Motor neuron (in vitro differentiated cells): ENCODE data around the gene HIPK4. TPM values are rescaled to one million over a fixed set of nuclear protein-coding genes. Genes with fewer than 3 reads are reported as not detected.
"Not testable (repeated sequence)": the region's sequence is repeated elsewhere in the genome, so short reads cannot be mapped to it uniquely, and the experiment has no call there.

ENCODE experiments used
- ATAC-seq, 8 experiments: fragments of 200-7000 bp; cut with Tn5 transposase; replicated peaks in 6 of 8; 2 replicates each; pipeline ENCODE4 v1.8.0; 2021; ENCODE audit warnings: mild to moderate bottlenecking in 8 of 8, moderate library complexity in 8 of 8
- H3K27ac ChIP-seq, 2 donors: fragments of 250-450 bp; sonication (Bioruptor Pico); 2 replicates each; pipeline ENCODE4 v1.9.0; 2021; ENCODE audit warnings: antibody characterized with exemption in 2 of 2, mild to moderate bottlenecking in 2 of 2, moderate library complexity in 1 of 2
- H3K4me1 ChIP-seq, 2 donors: fragments of 250-450 bp; sonication (Bioruptor Pico); replicated peaks in 1 of 2; 2 replicates each; pipeline ENCODE4 v1.6.1; 2021; ENCODE audit warnings: antibody characterized with exemption in 2 of 2, mild to moderate bottlenecking in 2 of 2, moderate library complexity in 1 of 2
- H3K4me3 ChIP-seq, 5 donors: fragments of 250-450 bp; sonication (Bioruptor Pico); 2 replicates each; pipeline ENCODE4 v1.9.0; 2021; ENCODE audit warnings: antibody characterized with exemption in 5 of 5, mild to moderate bottlenecking in 5 of 5, moderate library complexity in 4 of 5
- WGBS, 10 experiments: fragments of 450-650 bp; shearing (Covaris generic); methylation state at CpG; one replicate each; pipeline ENCODE4 v1.0.0; 2022; 5-methylcytosine and 5-hydroxymethylcytosine counted together
- in situ Hi-C, 9 experiments: fragments of 400-800 bp; cut with MboI; loops; one replicate each; pipeline ENCODE4 v1.15.0; 2021; ENCODE audit warnings: low sequenced_read_pairs in 9 of 9, low pct_unique_long_range_greater_than_20kb in 2 of 9; ENCODE audit not compliant: unreplicated experiment in 9 of 9
- total RNA-seq, 8 experiments: library from RNA; unstranded; fragments of 300-600 nt; gene quantifications; 2 replicates each; pipeline versions ENCODE4 v1.2.3 to v1.2.4, GENCODE V29; 2022

HIPK4 gene
- total RNA-seq, 8 experiments from 2014 or later, result 0.07 to 0.52 (median 0.25) TPM; not detected in 1

- WGBS, 10 experiments, result 0 to 82% (median 58%) methylated on average over 1 to 7 of the region's 18 CpGs; no CpG with 5 or more reads in 3 of the 10 experiments
- ATAC-seq, result peak in 5 of 8 experiments; percentile 13 to 50 (median 35)
- in situ Hi-C loops, result no loop called here
- Histone ChIP-seq H3K4me3 (no peak within 1 kb of the TSS), H3K27ac (no peak within 1 kb of the TSS), H3K4me1 (peaks cover 0 to 14% of the 10 kb centered on the region in 2 donors)
Measured at GRCh38 chr19:40413291-40413845, 23.4 kb upstream of the HIPK4 start, which contains the start of gene PRX. Gene PRX (minus strand): TSS chr19:40413378. CDS start chr19:40407932, 5,446 bp downstream.

- H3K27ac ChIP-seq, result no peak overlapping the region
- no peak for ATAC-seq
- 50 to 100% (median 71%) methylated on average over 1 to 3 of the region's 4 CpGs; no CpG with 5 or more reads in 3 of the 10 experiments for WGBS, 10 experiments
- peaks cover 0 to 14% of the 10 kb centered on the region in 2 donors for H3K4me1 ChIP-seq
- H3K4me3 ChIP-seq, result no peak overlapping the region
- in situ Hi-C loops, result no loop called here
Measured at GRCh38 chr19:40412866-40413265, 22.9 kb upstream of the HIPK4 start.

GRCh38 chr19:40411958-40412499 is 22.0 kb upstream of the HIPK4 start:
- no peak for ATAC-seq
- Histone ChIP-seq H3K4me3 (no peak overlapping the region), H3K27ac (no peak overlapping the region), H3K4me1 (peaks cover 0 to 14% of the 10 kb centered on the region in 2 donors)
- 40 to 83% (median 75%) methylated on average over 1 to 7 of the region's 8 CpGs; no CpG with 5 or more reads in 3 of the 10 experiments for WGBS, 10 experiments
- in situ Hi-C loops, result no loop called here

- Histone ChIP-seq H3K4me1 (peaks cover 0 to 14% of the 10 kb centered on the region in 2 donors), H3K4me3 (no peak overlapping the region), H3K27ac (no peak overlapping the region)
- ATAC-seq, result peak in 4 of 8 experiments; percentile 8 to 46 (median 14)
- in situ Hi-C loops, result no loop called here
- WGBS, 10 experiments, result 20 to 87% (median 70%) methylated on average over 1 to 10 of the region's 16 CpGs; no CpG with 5 or more reads in 5 of the 10 experiments
Measured at GRCh38 chr19:40411125-40411842, 21.3 kb upstream of the HIPK4 start.

- Histone ChIP-seq H3K27ac (no peak overlapping the region), H3K4me3 (no peak overlapping the region), H3K4me1 (peaks cover 0 to 14% of the 10 kb centered on the region in 2 donors)
- 47 to 50% methylated on average over 1 to 2 of the region's 9 CpGs; no CpG with 5 or more reads in 8 of the 10 experiments for WGBS, 10 experiments
- in situ Hi-C loops, result no loop called here
- peak in 3 of 8 experiments; percentile 22 to 33 (median 23) for ATAC-seq
Measured at GRCh38 chr19:40410030-40410389, 20.0 kb upstream of the HIPK4 start.

- in situ Hi-C loops, H3K4me3 ChIP-seq, H3K27ac ChIP-seq, ATAC-seq: not testable (repeated sequence)
- H3K4me1 ChIP-seq, result peaks cover 0 to 13% of the 10 kb centered on the region in 2 donors
- WGBS, 10 experiments, result 64 to 100% (median 87%) methylated on average over 1 to 5 of the region's 8 CpGs; no CpG with 5 or more reads in 4 of the 10 experiments
Measured at GRCh38 chr19:40408598-40408925, 18.6 kb upstream of the HIPK4 start.

GRCh38 chr19:40407714-40408597 is 18.0 kb upstream of the HIPK4 start:
- WGBS, 10 experiments, result 20 to 100% (median 90%) methylated on average over 1 to 6 of the region's 22 CpGs; no CpG with 5 or more reads in 3 of the 10 experiments
- H3K4me3 ChIP-seq, result no peak overlapping the region
- peaks cover 0 to 8% of the 10 kb centered on the region in 2 donors for H3K4me1 ChIP-seq
- no peak overlapping the region for H3K27ac ChIP-seq
- in situ Hi-C loops, result no loop called here
- no peak for ATAC-seq

GRCh38 chr19:40403262-40403984 is 13.4 kb upstream of the HIPK4 start:
- WGBS, 10 experiments, result 0 to 6% (median 0%) methylated on average over 1 to 4 of the region's 41 CpGs; no CpG with 5 or more reads in 6 of the 10 experiments
- in situ Hi-C loops, result no loop called here
- Histone ChIP-seq H3K4me1 (peaks cover 3 to 4% of the 10 kb centered on the region in 2 donors), H3K4me3 (peak overlapping the region in 4 of 5 donors; percentile 16 to 40 (median 33)), H3K27ac (peak overlapping the region in 1 of 2 donors; percentile 37)
- ATAC-seq, result peak; percentile 68 to 87 (median 73)

GRCh38 chr19:40400559-40400958 is 10.6 kb upstream of the HIPK4 start:
- Histone ChIP-seq H3K4me3 (no peak overlapping the region), H3K4me1 (peaks cover 3 to 4% of the 10 kb centered on the region in 2 donors), H3K27ac (no peak overlapping the region)
- peak in 2 of 8 experiments; percentile 24 to 37 for ATAC-seq
- in situ Hi-C loops, result no loop called here
- 39 to 75% (median 52%) methylated on average over 2 of the region's 3 CpGs; no CpG with 5 or more reads in 7 of the 10 experiments for WGBS, 10 experiments

GRCh38 chr19:40398417-40399131 is 8.6 kb upstream of the HIPK4 start:
- in situ Hi-C loops, result no loop called here
- Histone ChIP-seq H3K4me1 (peaks cover 3 to 4% of the 10 kb centered on the region in 2 donors), H3K27ac (no peak overlapping the region), H3K4me3 (peak overlapping the region in 1 of 5 donors; percentile 18)
- WGBS, 10 experiments, result 17 to 20% methylated on average over 1 of the region's 49 CpGs; no CpG with 5 or more reads in 8 of the 10 experiments
- peak in 4 of 8 experiments; percentile 15 to 79 (median 76) for ATAC-seq

- WGBS, 10 experiments, result 70 to 100% (median 93%) methylated on average over 2 to 10 of the region's 22 CpGs; no CpG with 5 or more reads in 5 of the 10 experiments
- ATAC-seq, result no peak
- in situ Hi-C loops, result no loop called here
- Histone ChIP-seq H3K4me3 (no peak overlapping the region), H3K4me1 (peaks cover 3 to 4% of the 10 kb centered on the region in 2 donors), H3K27ac (no peak overlapping the region)
Measured at GRCh38 chr19:40397568-40397906, 7.6 kb upstream of the HIPK4 start.
